Uterus (tissue), 2 donors: ENCODE measurements around the gene SHH.

Source experiments
- CTCF ChIP-seq, 4 experiments: fragments of 200-600 bp in 2 of 4; fragments of 450-650 bp in 2 of 4; sonication (generic) in 2 of 4; IDR thresholded peaks; one replicate each; pipeline ENCODE4 v1.5.1; 2016 to 2019; ENCODE audit warnings: antibody characterized with exemption in 4 of 4, mild to moderate bottlenecking in 2 of 4, moderate library complexity in 1 of 4
- POLR2A ChIP-seq, 2 donors: fragments of 450-650 bp; IDR thresholded peaks; one replicate each; pipeline ENCODE4 v1.6.1; 2016; ENCODE audit warnings: antibody characterized with exemption in 2 of 2, mild to moderate bottlenecking in 1 of 2, moderate library complexity in 1 of 2

- TF ChIP-seq POLR2A (IDR thresholded peaks at IDR 0.05) (no peak), CTCF (IDR thresholded peaks at IDR 0.05) (no peak)
Observed at GRCh38 chr7:155774947-155775346, 37.3 kb downstream of the SHH start.
